CD4-positive, alpha-beta T cell (primary cell): ENCODE results near the gene OR2W3. TPM values are rescaled to one million over a fixed set of nuclear protein-coding genes. Genes with fewer than 3 reads are reported as not detected.

ENCODE experiments used
- ATAC-seq: fragments of 200-7000 bp; cut with Tn5 transposase; one replicate; pipeline ENCODE4 v1.10.0; 2022; ENCODE audit warnings: mild to moderate bottlenecking; ENCODE audit not compliant: poor library complexity
- CTCF ChIA-PET: fragments of 350-600 bp; sonication (Branson Sonifier 250); formaldehyde crosslinking; loops from one replicate; lab custom pipeline; 2021; ENCODE audit warnings: antibody characterized with exemption, inconsistent platforms; lab: Charles Lee
- POLR2A ChIA-PET: fragments of 350-600 bp; sonication (Branson Sonifier 250); formaldehyde crosslinking; loops from one replicate; lab custom pipeline; 2021; ENCODE audit warnings: antibody characterized with exemption, inconsistent platforms; lab: Charles Lee
- DNase-seq, 14 experiments: peaks; one replicate each; pipeline ENCODE4 v3.0.0-alpha.2; 2013 to 2020; ENCODE audit warnings: mixed read lengths in 2 of 14
- H3K27ac ChIP-seq, 2 donors: one replicate each; pipeline versions ENCODE4 v1.5.1 to v1.7.0; 2013; ENCODE audit warnings: low read length in 2 of 2, low read depth in 1 of 2, mild to moderate bottlenecking in 1 of 2
- H3K27me3 ChIP-seq, 2 experiments: 1 replicate in 1 of 2; 2 replicates in 1 of 2; pipeline versions ENCODE4 v1.6.1 to v1.7.0; 2013; ENCODE audit warnings: low read length in 2 of 2, control low read depth in 1 of 2, mild to moderate bottlenecking in 1 of 2, moderate library complexity in 1 of 2; ENCODE audit not compliant: insufficient read depth in 2 of 2, control insufficient read depth in 1 of 2
- H3K36me3 ChIP-seq: one replicate; pipeline ENCODE4 v1.6.1; 2013; ENCODE audit warnings: low read length, control low read depth; ENCODE audit not compliant: insufficient read depth
- H3K4me1 ChIP-seq: one replicate; pipeline ENCODE4 v1.6.1; 2013; ENCODE audit warnings: low read length, control low read depth; ENCODE audit not compliant: insufficient read depth
- H3K4me3 ChIP-seq: one replicate; pipeline ENCODE4 v1.5.1; 2013; ENCODE audit warnings: mild to moderate bottlenecking, low read length, moderate library complexity
- H3K9me3 ChIP-seq, 2 experiments: 1 replicate in 1 of 2; 2 replicates in 1 of 2; pipeline versions ENCODE4 v1.6.1 to v1.7.0; 2013; ENCODE audit warnings: low read length in 2 of 2, mild to moderate bottlenecking in 2 of 2, control low read depth in 1 of 2, moderate library complexity in 1 of 2; ENCODE audit not compliant: control insufficient read depth in 1 of 2, insufficient read depth in 1 of 2
- H3K27ac Mint-ChIP-seq: one replicate; pipeline ENCODE4 v1.8.0; 2020; ENCODE audit warnings: mixed read lengths
- H3K27me3 Mint-ChIP-seq: one replicate; pipeline ENCODE4 v1.8.0; 2021; ENCODE audit warnings: mixed read lengths
- H3K36me3 Mint-ChIP-seq: one replicate; pipeline ENCODE4 v1.8.0; 2021; ENCODE audit warnings: low read depth, mixed read lengths
- H3K4me1 Mint-ChIP-seq: one replicate; pipeline ENCODE4 v1.8.0; 2021; ENCODE audit warnings: low read depth, mixed read lengths
- H3K4me3 Mint-ChIP-seq: one replicate; pipeline ENCODE4 v1.8.0; 2020; ENCODE audit warnings: mild to moderate bottlenecking, mixed read lengths
- H3K9me3 Mint-ChIP-seq: one replicate; pipeline ENCODE4 v1.8.0; 2020; ENCODE audit warnings: mixed read lengths
- CTCF ChIP-seq: fragments of 200-600 bp; IDR thresholded peaks from one replicate; pipeline ENCODE4 v1.8.0; 2022; ENCODE audit warnings: antibody characterized with exemption, mild to moderate bottlenecking
- intact Hi-C, 2 experiments: fragments of 100-400 bp; cut with DNase I in 1 of 2; cut with micrococcal nuclease in 1 of 2; formaldehyde crosslinking; loops; one replicate each; pipeline versions ENCODE4 v1.15.1 to v1.9.0; 2023 to 2025; cut with DNase I, micrococcal nuclease
- total RNA-seq, 174 experiments: library from RNA in 2 of 174; stranded (reverse) in 2 of 174; gene quantifications; one replicate each; pipeline ENCODE4 v1.2.3 and lab custom pipeline; 2021 to 2026

OR2W3 gene
- total RNA-seq, 2 experiments from 2014 or later, result 1.3 to 1.5 TPM

GRCh38 chr1:247919952-247920351 is 24.6 kb downstream of the OR2W3 start, which contains the start of gene OR2T8:
TSS of gene OR2T8 (plus strand) at chr1:247920252. CDS start at chr1:247921018, 766 bp downstream.
- Mint-ChIP-seq H3K9me3 (no peaks in the 10 kb centered on the region), H3K4me1 (no peaks in the 10 kb centered on the region), H3K4me3 (no peak within 1 kb of the TSS), H3K27ac (no peak within 1 kb of the TSS), H3K36me3 (no peaks in the 10 kb centered on the region), H3K27me3 (peaks cover 18% of the 10 kb centered on the region)
- Histone ChIP-seq H3K4me3 (no peak within 1 kb of the TSS), H3K27ac (no peak within 1 kb of the TSS), H3K4me1 (no peaks in the 10 kb centered on the region), H3K36me3 (no peaks in the 10 kb centered on the region), H3K9me3 (no peaks in the 10 kb centered on the region), H3K27me3 (no peaks in the 10 kb centered on the region)
- intact Hi-C loops, result no loop called here
- DNase-seq (no peak), ATAC-seq (no peak)
- POLR2A ChIA-PET, result no interaction called here
- TF ChIP-seq CTCF, result no peak
- CTCF ChIA-PET, result no interaction called here

GRCh38 chr1:247923941-247924340 is 28.6 kb downstream of the OR2W3 start:
- CTCF ChIA-PET, result no interaction called here
- Histone ChIP-seq H3K36me3 (no peaks in the 10 kb centered on the region), H3K27ac (no peak overlapping the region), H3K4me3 (no peak overlapping the region), H3K4me1 (no peaks in the 10 kb centered on the region), H3K27me3 (no peaks in the 10 kb centered on the region), H3K9me3 (peaks cover 0 to 3% of the 10 kb centered on the region in 2 experiments)
- Mint-ChIP-seq H3K4me1 (no peaks in the 10 kb centered on the region), H3K27ac (no peak overlapping the region), H3K27me3 (no peaks in the 10 kb centered on the region), H3K9me3 (no peaks in the 10 kb centered on the region), H3K4me3 (no peak overlapping the region), H3K36me3 (no peaks in the 10 kb centered on the region)
- DNase-seq, result no peak
- no peak for ATAC-seq
- POLR2A ChIA-PET, result no interaction called here
- no peak for TF ChIP-seq CTCF
- intact Hi-C loops, result no loop called here

- H3K4me3 ChIP-seq, result no peak within 1 kb of the TSS
- H3K27ac ChIP-seq, result no peak within 1 kb of the TSS
- DNase-seq, result no peak
- H3K27ac Mint-ChIP-seq, result no peak within 1 kb of the TSS
- peaks cover 0 to 3% of the 10 kb centered on the region in 2 experiments for H3K9me3 ChIP-seq
- no peaks in the 10 kb centered on the region for H3K9me3 Mint-ChIP-seq
- no peaks in the 10 kb centered on the region for H3K27me3 Mint-ChIP-seq
- intact Hi-C loops, result no loop called here
- no peaks in the 10 kb centered on the region for H3K4me1 ChIP-seq
- no peak within 1 kb of the TSS for H3K4me3 Mint-ChIP-seq
- TF ChIP-seq CTCF, result no peak
- POLR2A ChIA-PET, result no interaction called here
- H3K36me3 ChIP-seq, result no peaks in the 10 kb centered on the region
- no peak for ATAC-seq
- H3K4me1 Mint-ChIP-seq, result no peaks in the 10 kb centered on the region
- CTCF ChIA-PET, result no interaction called here
- no peaks in the 10 kb centered on the region for H3K27me3 ChIP-seq
- no peaks in the 10 kb centered on the region for H3K36me3 Mint-ChIP-seq
These were observed 29.5 kb downstream of the OR2W3 start, which contains the start of gene OR2AJ1 for GRCh38 chr1:247924868-247925267. TSS of gene OR2AJ1 (plus strand) at chr1:247924889. CDS start at chr1:247933769, 8,880 bp downstream.
